B cell (primary cell): Measurements from ENCODE around the gene IGFL3. TPM values are rescaled to one million over a fixed set of nuclear protein-coding genes. Genes with fewer than 3 reads are reported as not detected.
"Not testable (repeated sequence)": the region's sequence is repeated elsewhere in the genome, so short reads cannot be mapped to it uniquely, and the experiment has no call there.

Experiments used
- ATAC-seq: fragments of 200-7000 bp; cut with Tn5 transposase; one replicate; pipeline ENCODE4 v1.10.0; 2021; ENCODE audit warnings: low read depth, mild to moderate bottlenecking, moderate number of reproducible peaks, moderate library complexity
- CTCF ChIA-PET: fragments of 350-600 bp; sonication (Branson Sonifier 250); formaldehyde crosslinking; loops from one replicate; lab custom pipeline; 2021; ENCODE audit warnings: antibody characterized with exemption, inconsistent platforms; lab: Charles Lee
- POLR2A ChIA-PET: fragments of 350-600 bp; sonication (Branson Sonifier 250); formaldehyde crosslinking; loops from one replicate; lab custom pipeline; 2021; ENCODE audit warnings: antibody characterized with exemption; lab: Charles Lee
- DNase-seq: peaks from one replicate; pipeline ENCODE4 v3.0.0; 2013
- H2AFZ ChIP-seq: 2 replicates; pipeline ENCODE4 v1.6.1; 2012; ENCODE audit warnings: mild to moderate bottlenecking, low read depth, low read length; ENCODE audit not compliant: insufficient read depth, poor library complexity, severe bottlenecking
- H3K27ac ChIP-seq, 2 donors: 1 replicate in 1 of 2; 2 replicates in 1 of 2; pipeline ENCODE4 v1.5.1; 2012 to 2013; ENCODE audit warnings: low read length in 2 of 2, mild to moderate bottlenecking in 2 of 2, moderate library complexity in 1 of 2
- H3K27me3 ChIP-seq, 4 experiments: fragments of 200-600 bp in 1 of 4; sonication (generic) in 1 of 4; replicated peaks in 1 of 4; 1 replicate in 2 of 4; 2 replicates in 2 of 4; pipeline versions ENCODE4 v1.6.1 to v1.7.0; 2013 to 2016; ENCODE audit warnings: low read length in 3 of 4, mild to moderate bottlenecking in 2 of 4, mixed read lengths in 1 of 4, moderate library complexity in 1 of 4; ENCODE audit not compliant: insufficient read depth in 4 of 4, control insufficient read depth in 3 of 4; ENCODE audit errors: control extremely low read depth in 1 of 4
- H3K36me3 ChIP-seq, 2 experiments: replicated peaks in 1 of 2; 1 replicate in 1 of 2; 2 replicates in 1 of 2; pipeline versions ENCODE4 v1.6.1 to v1.7.1; 2013; ENCODE audit warnings: low read length in 1 of 2; ENCODE audit not compliant: insufficient read depth in 2 of 2, control insufficient read depth in 1 of 2; ENCODE audit errors: control extremely low read depth in 1 of 2, extremely low read depth in 1 of 2
- H3K4me1 ChIP-seq, 2 donors: fragments of 200-600 bp in 1 of 2; sonication (generic) in 1 of 2; 1 replicate in 1 of 2; 2 replicates in 1 of 2; pipeline versions ENCODE4 v1.5.1 to v1.6.1; 2013 to 2017; ENCODE audit warnings: low read length in 2 of 2; ENCODE audit not compliant: control insufficient read depth in 2 of 2, insufficient read depth in 2 of 2
- H3K4me2 ChIP-seq: replicated peaks from 2 replicates; pipeline ENCODE3; 2012; ENCODE audit warnings: mild to moderate bottlenecking, low read depth, low read length; ENCODE audit not compliant: poor library complexity, severe bottlenecking
- H3K4me3 ChIP-seq, 5 experiments: fragments of 200-600 bp in 1 of 5; sonication (generic) in 1 of 5; 1 replicate in 3 of 5; 2 replicates in 2 of 5; pipeline versions ENCODE4 v1.5.1 to v1.7.0; 2011 to 2016; ENCODE audit warnings: low read length in 4 of 5, mild to moderate bottlenecking in 4 of 5, low read depth in 2 of 5, control low read depth in 1 of 5, moderate library complexity in 1 of 5; ENCODE audit not compliant: insufficient read depth in 1 of 5; ENCODE audit errors: control extremely low read depth in 1 of 5, extremely low read depth in 1 of 5
- H3K79me2 ChIP-seq: fragments of 200-600 bp; sonication (generic); one replicate; pipeline ENCODE4 v1.6.0; 2016; ENCODE audit warnings: low read length; ENCODE audit not compliant: control insufficient read depth, insufficient read depth
- H3K9ac ChIP-seq: fragments of 200-600 bp; sonication (generic); 2 replicates; pipeline ENCODE4 v1.6.1; 2017; ENCODE audit warnings: mild to moderate bottlenecking, low read length, moderate library complexity
- H3K9me3 ChIP-seq, 3 donors: one replicate each; pipeline versions ENCODE4 v1.6.1 to v1.7.1; 2013; ENCODE audit warnings: low read length in 2 of 3; ENCODE audit not compliant: control insufficient read depth in 2 of 3, insufficient read depth in 1 of 3; ENCODE audit errors: control extremely low read depth in 1 of 3
- H4K20me1 ChIP-seq: 2 replicates; pipeline ENCODE4 v1.6.0; 2012; ENCODE audit warnings: mild to moderate bottlenecking, low read length; ENCODE audit not compliant: insufficient read depth, control insufficient read depth, poor library complexity, severe bottlenecking
- H3K27ac Mint-ChIP-seq: one replicate; pipeline ENCODE4 v1.8.0; 2021; ENCODE audit warnings: mixed read lengths
- H3K27me3 Mint-ChIP-seq: one replicate; pipeline ENCODE4 v1.8.0; 2021; ENCODE audit warnings: mixed read lengths
- H3K4me1 Mint-ChIP-seq: one replicate; pipeline ENCODE4 v1.8.0; 2021; ENCODE audit warnings: mixed read lengths
- H3K4me3 Mint-ChIP-seq: one replicate; pipeline ENCODE4 v1.8.0; 2021; ENCODE audit warnings: mixed read lengths
- H3K9me3 Mint-ChIP-seq: one replicate; pipeline ENCODE4 v1.8.0; 2022; ENCODE audit warnings: mixed read lengths; ENCODE audit not compliant: insufficient read depth
- EZH2 ChIP-seq: IDR thresholded peaks from 2 replicates; pipeline ENCODE4 v1.6.1; 2012; ENCODE audit warnings: borderline replicate concordance, low read depth, mild to moderate bottlenecking, moderate library complexity, low read length; ENCODE audit not compliant: insufficient read depth, poor library complexity, severe bottlenecking
- WGBS: methylation state at CpG from one replicate; pipeline ENCODE4 v1.1.5; 2013; ENCODE audit warnings: missing lambda C conversion rate; ENCODE audit not compliant: insufficient coverage; 5-methylcytosine and 5-hydroxymethylcytosine counted together
- intact Hi-C: fragments of 100-400 bp; cut with micrococcal nuclease; formaldehyde crosslinking; loops from one replicate; pipeline ENCODE4 v1.10.0; 2022
- polyA plus RNA-seq: library from polyadenylated mRNA; depleted of rRNA; stranded (reverse); fragments of >200 nt; gene quantifications from 2 replicates; pipeline ENCODE4 v1.2.3, GENCODE V29; 2012
- total RNA-seq, 2 donors: library from RNA; stranded (reverse); fragments of 120-200 nt in 1 of 2; gene quantifications; 1 replicate in 1 of 2; 2 replicates in 1 of 2; pipeline versions ENCODE4 v1.2.3 to v1.2.4, GENCODE V29; 2013 to 2022
- TF ChIP-seq, protein P1 (sequence below): fragments of 200-600 bp; IDR thresholded peaks from one replicate; pipeline ENCODE4 v1.8.0; 2022; ENCODE audit warnings: antibody characterized with exemption, mild to moderate bottlenecking

IGFL3 gene
- total and polyA plus RNA-seq, 2 donors (not counting 1 experiment from before 2014, with no cell fraction given) = not detected

DNA sequence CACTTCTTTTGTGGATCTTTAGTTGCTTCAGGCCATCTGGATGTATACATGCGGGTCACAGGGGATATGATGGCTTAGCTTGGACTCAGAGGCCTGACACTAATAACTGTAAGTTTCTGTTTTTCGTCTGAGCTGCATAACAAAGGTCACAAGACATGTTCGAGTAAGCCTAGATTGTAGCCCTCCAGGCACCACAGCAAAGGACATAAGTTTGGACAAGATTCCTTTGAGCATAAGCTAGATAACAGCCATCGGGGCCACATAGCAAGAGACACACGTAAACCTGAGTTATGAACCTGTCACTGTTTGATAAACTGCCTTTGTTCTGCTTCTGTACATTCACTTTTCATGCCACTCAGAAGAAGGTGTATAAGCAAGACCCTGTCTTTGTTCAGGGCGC lies 14.6 kb downstream of the IGFL3 start:
- no peak overlapping the region for H3K4me2 ChIP-seq
- no peak overlapping the region for H2AFZ ChIP-seq
- no peak for ATAC-seq
- no peak overlapping the region for H3K4me3 Mint-ChIP-seq
- H3K27ac Mint-ChIP-seq = no peak overlapping the region
- H3K27me3 Mint-ChIP-seq = peaks cover 28% of the 10 kb centered on the region
- no peaks in the 10 kb centered on the region for H3K9me3 Mint-ChIP-seq
- H3K27me3 ChIP-seq = peaks cover 0 to 6% (median 3%) of the 10 kb centered on the region in 4 experiments
- H3K27ac ChIP-seq = no peak overlapping the region
- no peaks in the 10 kb centered on the region for H4K20me1 ChIP-seq
- ChIA-PET CTCF (interaction anchor here (1.1 kb wide), 1 partner anchor 77 kb away, joined by 3 read pairs; no protein-coding TSS in a partner anchor), POLR2A (no interaction called here)
- TF ChIP-seq, protein P1, sequence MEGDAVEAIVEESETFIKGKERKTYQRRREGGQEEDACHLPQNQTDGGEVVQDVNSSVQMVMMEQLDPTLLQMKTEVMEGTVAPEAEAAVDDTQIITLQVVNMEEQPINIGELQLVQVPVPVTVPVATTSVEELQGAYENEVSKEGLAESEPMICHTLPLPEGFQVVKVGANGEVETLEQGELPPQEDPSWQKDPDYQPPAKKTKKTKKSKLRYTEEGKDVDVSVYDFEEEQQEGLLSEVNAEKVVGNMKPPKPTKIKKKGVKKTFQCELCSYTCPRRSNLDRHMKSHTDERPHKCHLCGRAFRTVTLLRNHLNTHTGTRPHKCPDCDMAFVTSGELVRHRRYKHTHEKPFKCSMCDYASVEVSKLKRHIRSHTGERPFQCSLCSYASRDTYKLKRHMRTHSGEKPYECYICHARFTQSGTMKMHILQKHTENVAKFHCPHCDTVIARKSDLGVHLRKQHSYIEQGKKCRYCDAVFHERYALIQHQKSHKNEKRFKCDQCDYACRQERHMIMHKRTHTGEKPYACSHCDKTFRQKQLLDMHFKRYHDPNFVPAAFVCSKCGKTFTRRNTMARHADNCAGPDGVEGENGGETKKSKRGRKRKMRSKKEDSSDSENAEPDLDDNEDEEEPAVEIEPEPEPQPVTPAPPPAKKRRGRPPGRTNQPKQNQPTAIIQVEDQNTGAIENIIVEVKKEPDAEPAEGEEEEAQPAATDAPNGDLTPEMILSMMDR = no peak
- no peak for TF ChIP-seq EZH2
- H3K9me3 ChIP-seq = peaks cover 0 to 1% (median 0%) of the 10 kb centered on the region in 3 donors
- intact Hi-C loops = no loop called here
- H3K36me3 ChIP-seq = no peaks in the 10 kb centered on the region
- no peak overlapping the region for H3K9ac ChIP-seq
- no peak overlapping the region for H3K4me3 ChIP-seq
- H3K4me1 ChIP-seq = no peaks in the 10 kb centered on the region
- no peaks in the 10 kb centered on the region for H3K79me2 ChIP-seq
- no peaks in the 10 kb centered on the region for H3K4me1 Mint-ChIP-seq
- 95% methylated on average over 5 of the region's 6 CpGs for WGBS
- no peak for DNase-seq

DNA sequence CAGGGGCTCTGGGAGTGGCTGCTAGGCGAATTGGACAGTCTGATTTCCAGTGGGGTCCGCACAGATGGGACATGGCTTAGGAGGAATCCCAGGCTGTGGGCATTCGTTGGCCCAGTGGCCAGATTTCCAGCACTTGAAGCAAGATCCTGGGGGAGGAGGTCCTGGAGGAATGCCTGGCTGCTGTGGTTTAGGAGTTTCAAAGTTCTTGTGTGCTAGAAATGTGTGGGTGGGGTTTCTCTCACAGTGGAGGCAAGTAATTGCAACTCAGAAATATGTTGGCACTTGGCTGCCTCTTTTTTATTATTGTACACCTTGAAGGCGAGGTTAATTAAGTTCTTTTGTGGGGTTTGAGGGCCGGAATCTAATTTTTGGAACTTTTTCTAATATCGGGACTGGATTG lies 17.1 kb downstream of the IGFL3 start:
- ChIA-PET POLR2A (no interaction called here), CTCF (no interaction called here)
- Mint-ChIP-seq H3K4me1 (no peaks in the 10 kb centered on the region), H3K9me3 (no peaks in the 10 kb centered on the region), H3K27me3 (peaks cover 8% of the 10 kb centered on the region), H3K4me3 (no peak overlapping the region), H3K27ac (no peak overlapping the region)
- Histone ChIP-seq H3K9me3 (peaks cover 0 to 1% (median 0%) of the 10 kb centered on the region in 3 donors), H3K27me3 (peaks cover 0 to 3% (median 1%) of the 10 kb centered on the region in 4 experiments), H3K9ac (no peak overlapping the region), H3K36me3 (no peaks in the 10 kb centered on the region), H3K27ac (no peak overlapping the region), H4K20me1 (no peaks in the 10 kb centered on the region), H3K4me1 (no peaks in the 10 kb centered on the region), H3K4me2 (no peak overlapping the region), H2AFZ (no peak overlapping the region), H3K4me3 (no peak overlapping the region), H3K79me2 (no peaks in the 10 kb centered on the region)
- DNase-seq = no peak
- WGBS = 75% methylated on average over 6 of the region's 6 CpGs
- intact Hi-C loops = no loop called here
- TF ChIP-seq, protein P1 = no peak
- no peak for TF ChIP-seq EZH2
- no peak for ATAC-seq

DNA sequence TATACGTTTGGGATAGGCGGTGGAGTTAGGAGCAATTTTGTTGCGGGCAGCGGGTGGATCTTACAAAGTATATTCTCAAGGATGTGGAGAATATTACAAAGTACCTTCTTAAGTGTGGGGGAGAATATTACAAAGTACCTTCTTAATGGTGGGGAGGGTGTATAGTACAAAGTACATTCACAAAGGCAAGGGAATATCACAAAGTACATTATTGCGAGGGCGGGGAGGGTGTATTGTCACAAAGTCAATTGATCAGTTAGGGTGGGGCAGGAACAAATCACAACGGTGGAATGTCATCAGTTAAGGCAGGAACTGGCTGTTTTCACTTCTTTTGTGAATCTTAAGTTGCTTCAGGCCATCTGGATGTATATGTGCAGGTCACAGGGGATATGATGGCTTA lies 22.2 kb downstream of the IGFL3 start:
- H3K9me3 ChIP-seq, H3K4me3 ChIP-seq, H4K20me1 ChIP-seq, H3K27ac ChIP-seq, DNase-seq, H3K79me2 ChIP-seq, H3K36me3 ChIP-seq, H2AFZ ChIP-seq, H3K4me1 Mint-ChIP-seq, intact Hi-C loops, H3K4me3 Mint-ChIP-seq, H3K4me1 ChIP-seq, CTCF ChIA-PET, H3K9me3 Mint-ChIP-seq, ATAC-seq, H3K4me2 ChIP-seq, POLR2A ChIA-PET, H3K27ac Mint-ChIP-seq, H3K9ac ChIP-seq: not testable (repeated sequence)
- peaks cover 19% of the 10 kb centered on the region for H3K27me3 Mint-ChIP-seq
- 56% methylated on average over 1 of the region's 7 CpGs for WGBS
- peaks cover 0 to 13% (median 6%) of the 10 kb centered on the region in 4 experiments for H3K27me3 ChIP-seq
